ENCODE measurements around the gene ZNF765.
A peak's percentile ranks its signal among the peaks of the same experiment; 100 is the strongest.
"Not testable (repeated sequence)": the region's sequence is repeated elsewhere in the genome, so short reads cannot be mapped to it uniquely, and the experiment has no call there.

Gene ZNF765

DNA sequence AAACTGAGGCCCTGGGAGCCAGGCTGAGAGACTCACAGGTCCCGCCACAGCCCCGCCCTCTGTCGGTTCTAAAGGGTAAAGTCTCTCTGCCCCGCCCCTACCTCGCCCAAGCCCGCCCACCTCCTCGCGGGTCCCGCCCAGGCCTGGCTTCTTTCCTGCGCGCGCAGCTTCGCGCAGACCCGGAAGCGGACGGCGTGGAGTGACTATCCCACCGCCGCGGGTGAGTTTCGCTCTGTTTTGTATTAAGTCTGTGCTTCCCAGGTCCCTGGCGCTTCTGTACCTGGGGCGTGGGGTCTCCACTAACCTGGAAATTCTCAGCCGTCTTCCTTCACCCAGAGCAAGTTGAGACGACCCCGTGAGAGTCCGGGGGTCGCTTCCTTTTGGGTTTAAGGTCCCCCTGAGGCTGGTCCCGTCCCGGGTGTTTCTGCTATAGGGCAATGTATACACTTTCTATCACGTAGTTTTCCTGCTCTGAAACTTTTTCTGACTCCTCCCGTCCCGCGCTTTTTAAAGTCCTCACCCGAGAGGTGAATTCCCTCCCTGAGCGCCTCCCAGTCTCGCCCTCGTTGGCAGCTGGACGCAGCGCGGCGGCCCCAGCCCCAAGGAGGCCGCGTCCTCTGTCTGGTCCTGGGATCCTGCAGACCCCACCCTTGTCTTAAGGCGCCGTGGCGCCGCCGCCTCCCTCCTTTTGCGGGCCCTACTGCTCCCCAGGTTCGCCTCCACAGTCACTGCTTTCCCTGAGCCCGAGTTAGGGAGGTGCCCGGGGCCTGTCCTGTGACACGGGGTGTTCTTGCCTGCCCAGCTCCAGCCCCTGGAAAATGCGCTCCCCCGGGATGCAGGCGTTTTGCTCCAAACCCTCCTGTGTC is at the start of gene ZNF765:
Gene ZNF765 (plus strand): TSS at position 176 of the 866 bp plus-strand sequence. CDS start 2,867 bp downstream, outside the sequence.
- DNase-seq (ENCODE audit: low spot score): peak; percentile 98

- DNase-seq (ENCODE audit: low spot score): no peak
Observed at GRCh38 chr19:53355739-53356138, 39.2 kb upstream of the ZNF765 start.

- peak; percentile 4 for DNase-seq (ENCODE audit: low spot score)
Observed at GRCh38 chr19:53357821-53358581, 36.9 kb upstream of the ZNF765 start.

- not testable (repeated sequence) for DNase-seq (ENCODE audit: low spot score)
Observed at GRCh38 chr19:53360056-53360455, 34.9 kb upstream of the ZNF765 start.

DNA sequence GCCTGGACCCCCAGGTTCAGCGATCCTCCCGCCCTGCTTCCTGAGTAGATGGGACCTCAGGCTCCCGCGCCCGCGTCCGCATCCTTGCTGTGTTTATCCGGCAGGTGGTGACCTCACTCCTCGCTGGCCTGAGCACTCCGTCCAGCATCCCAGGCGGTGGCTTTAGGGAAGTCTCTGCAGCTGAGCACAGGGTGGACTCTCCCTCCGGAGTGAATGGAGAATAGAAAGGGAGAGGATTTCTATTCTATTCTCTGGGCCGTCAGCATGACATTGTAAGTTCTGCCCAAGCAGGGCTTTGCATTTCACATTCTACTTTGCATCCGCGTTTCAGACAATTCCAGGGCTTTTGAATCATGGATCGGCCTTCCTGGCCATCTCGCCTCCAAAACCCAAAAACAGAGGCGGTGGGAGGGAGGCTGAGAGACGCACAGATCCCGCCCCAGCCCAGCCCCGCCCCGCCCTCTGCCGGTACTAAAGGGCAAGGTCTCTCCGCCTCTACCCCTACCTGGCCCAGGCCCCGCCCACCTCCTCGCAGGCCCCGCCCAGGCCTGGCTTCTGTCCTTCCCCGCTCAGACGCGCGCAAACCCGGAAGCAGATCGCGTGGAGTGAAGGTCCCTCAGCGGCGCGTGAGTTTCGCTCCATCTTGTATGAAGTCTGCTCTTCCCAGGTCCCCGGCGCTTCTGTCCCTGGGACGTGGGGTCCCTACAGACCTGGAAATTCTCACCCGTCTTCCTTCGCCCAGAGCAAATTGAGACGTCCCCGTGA is 29.6 kb upstream of the ZNF765 start, which contains the start of gene ZNF525:
Gene ZNF525 (plus strand): TSS at position 572 of the 765 bp plus-strand sequence. CDS start 6,577 bp downstream, outside the sequence.
- peak; percentile 88 for DNase-seq (ENCODE audit: low spot score)

- peak; percentile 24 for DNase-seq (ENCODE audit: low spot score)
Observed at GRCh38 chr19:53365899-53366493, 29.0 kb upstream of the ZNF765 start.

DNA sequence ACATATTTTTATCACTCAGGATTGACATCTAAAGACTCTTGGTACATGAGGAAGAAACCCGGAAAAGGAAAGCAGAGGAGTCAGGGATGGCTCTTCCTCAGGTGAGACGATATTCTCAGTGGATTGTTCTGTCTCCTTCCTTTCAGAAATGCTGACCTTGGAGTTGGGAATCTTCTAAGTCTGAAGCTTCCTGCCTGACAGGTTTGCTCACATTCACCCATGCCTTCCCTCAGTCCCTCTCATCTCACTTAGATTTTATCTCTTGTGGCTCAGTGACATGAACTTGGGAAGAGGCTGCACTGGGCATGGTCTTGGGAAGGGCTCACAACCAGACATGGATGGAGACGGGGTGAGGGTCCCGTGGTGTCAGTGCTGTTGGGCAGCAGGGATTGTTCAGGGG is 22.8 kb upstream of the ZNF765 start:
- DNase-seq (ENCODE audit: low spot score): no peak

GRCh38 chr19:53374288-53374687 is 20.7 kb upstream of the ZNF765 start:
- no peak for DNase-seq (ENCODE audit: low spot score)

- no peak for DNase-seq (ENCODE audit: low spot score)
Observed at GRCh38 chr19:53374743-53375142, 20.2 kb upstream of the ZNF765 start.

DNA sequence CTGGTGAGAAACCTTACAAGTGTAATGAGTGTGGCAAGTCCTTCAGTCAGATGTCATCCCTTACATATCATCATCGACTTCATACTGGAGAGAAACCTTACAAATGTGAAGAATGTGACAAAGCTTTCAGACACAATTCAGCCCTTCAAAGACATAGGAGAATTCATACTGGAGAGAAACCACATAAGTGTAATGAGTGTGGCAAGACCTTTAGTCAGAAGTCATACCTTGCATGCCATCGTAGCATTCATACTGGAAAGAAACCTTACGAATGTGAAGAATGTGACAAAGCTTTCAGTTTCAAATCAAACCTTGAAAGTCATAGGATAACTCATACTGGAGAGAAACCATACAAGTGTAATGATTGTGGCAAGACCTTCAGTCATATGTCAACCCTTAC is 13.6 kb upstream of the ZNF765 start:
- no peak for DNase-seq (ENCODE audit: low spot score)

GRCh38 chr19:53388168-53388567 is 6.8 kb upstream of the ZNF765 start:
- peak; percentile 7 for DNase-seq (ENCODE audit: low spot score)

DNA sequence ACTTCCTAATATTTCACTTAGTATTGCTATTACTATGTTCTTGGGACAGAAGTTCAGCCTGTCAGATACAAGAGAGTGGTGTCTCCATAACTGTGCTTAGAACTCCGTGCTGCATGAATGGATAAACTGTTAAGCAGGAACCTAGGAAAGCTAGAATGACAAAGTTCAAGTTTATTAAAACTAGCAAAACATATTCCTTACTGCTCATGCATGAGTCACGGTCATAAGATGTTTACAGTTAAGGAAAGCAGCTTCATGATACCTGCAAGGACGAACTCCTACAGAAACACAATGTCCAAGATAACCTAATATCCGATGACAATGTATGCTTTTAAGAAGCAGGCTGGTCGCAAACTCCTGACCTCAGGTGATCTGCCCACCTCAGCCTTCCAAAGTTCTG is 6.0 kb upstream of the ZNF765 start:
- DNase-seq (ENCODE audit: low spot score): no peak

DNA sequence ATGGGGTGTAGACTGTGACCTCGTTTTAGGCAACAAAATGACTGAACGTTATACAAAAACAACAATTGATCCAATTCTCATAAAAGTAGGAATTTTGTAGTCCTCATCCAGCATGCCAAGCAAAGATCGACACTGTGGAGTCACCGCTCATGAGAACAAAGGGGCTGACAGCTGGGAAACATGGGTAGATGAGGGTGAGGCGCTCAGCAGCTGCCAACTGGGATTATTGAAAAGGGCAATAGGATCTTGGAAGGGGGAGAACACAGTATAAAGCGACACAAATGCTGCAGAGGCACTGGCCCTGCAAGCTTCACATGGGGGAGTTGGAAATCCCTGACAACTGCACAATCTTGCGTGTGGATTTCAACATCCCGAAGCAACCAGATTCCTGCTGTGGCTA is 5.4 kb upstream of the ZNF765 start:
- DNase-seq (ENCODE audit: low spot score): no peak

DNA sequence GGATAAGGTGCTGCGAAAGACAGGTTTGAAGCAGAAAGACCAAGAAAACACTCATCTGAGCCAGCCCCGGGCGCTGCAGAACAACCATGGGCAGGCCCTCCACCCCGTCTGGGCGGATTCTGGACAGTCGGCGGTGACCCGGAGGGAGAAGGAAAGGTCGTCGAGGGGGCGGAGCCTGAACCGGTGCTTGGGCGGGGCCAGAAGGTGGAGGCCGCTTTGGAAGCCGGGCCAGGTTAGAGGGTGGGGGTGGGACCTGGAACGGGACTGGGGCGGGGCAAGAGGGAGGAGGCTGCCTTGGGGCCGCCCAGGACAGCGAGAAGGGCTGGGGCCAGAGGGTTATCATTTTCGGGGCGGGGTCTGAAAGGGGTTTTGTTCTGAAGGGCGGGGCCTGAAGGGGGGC is 5.0 kb upstream of the ZNF765 start:
- DNase-seq (ENCODE audit: low spot score): peak; percentile 6

DNA sequence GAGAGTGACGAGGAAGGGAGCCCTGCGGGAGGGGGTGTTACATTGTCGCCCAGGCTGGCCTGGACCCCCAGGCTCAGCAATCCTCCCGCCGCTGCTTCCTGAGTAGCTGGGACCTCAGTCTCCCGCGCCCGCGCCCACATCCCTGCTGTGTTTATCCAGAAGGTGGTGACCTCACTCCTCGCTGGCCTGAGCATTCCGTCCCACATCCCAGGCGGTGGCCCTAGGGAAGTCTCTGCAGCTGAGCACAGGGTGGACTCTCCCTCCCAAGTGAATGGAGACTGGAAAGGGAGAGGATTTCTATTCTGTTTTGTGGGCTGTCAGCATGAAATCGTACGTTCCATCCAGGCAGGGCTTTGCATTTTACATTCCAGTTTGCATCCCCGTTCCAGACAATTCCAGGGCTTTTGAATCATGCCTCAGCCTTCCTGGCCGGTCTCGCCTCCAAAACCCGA is 401 bp upstream of the ZNF765 start:
- peak; percentile 45 for DNase-seq (ENCODE audit: low spot score)

GRCh38 chr19:53395840-53396524 is 1.0 kb downstream of the ZNF765 start:
- not testable (repeated sequence) for DNase-seq (ENCODE audit: low spot score)

GRCh38 chr19:53396525-53396868 is 1.5 kb downstream of the ZNF765 start:
- no peak for DNase-seq (ENCODE audit: low spot score)

GRCh38 chr19:53397918-53398317 is 3.0 kb downstream of the ZNF765 start:
- DNase-seq (ENCODE audit: low spot score): not testable (repeated sequence)

DNA sequence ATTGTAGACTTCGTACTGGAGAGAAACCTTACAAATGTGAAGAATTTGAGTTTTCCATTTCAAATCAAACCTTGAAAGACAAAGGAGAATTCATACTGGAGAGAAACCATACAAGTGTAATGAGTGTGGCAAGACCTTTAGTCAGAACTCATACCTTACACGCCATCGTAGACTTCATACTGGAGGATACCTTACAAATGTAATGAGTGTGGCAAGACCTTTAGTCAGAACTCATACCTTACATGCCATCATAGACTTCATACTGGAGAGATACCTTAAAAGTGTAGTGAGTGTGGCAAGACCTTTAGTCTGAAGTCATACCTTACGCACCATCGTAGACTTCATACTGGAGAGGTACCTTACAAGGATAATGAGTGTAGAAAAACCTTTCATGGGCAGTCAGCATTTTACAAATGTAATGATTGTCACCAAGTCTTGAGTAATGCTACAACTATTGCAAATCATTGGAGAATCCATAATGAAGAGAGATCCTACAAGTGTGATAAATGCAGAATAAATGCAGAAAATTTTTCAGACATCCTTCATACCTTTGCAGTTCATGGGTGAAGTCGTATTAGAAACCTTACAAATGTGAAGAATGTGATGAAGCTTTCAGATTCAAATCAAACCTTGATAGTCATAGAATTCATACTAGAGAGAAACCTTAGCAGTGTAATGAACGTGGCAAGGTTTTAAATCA is 14.7 kb downstream of the ZNF765 start:
- no peak for DNase-seq (ENCODE audit: low spot score)

GRCh38 chr19:53420520-53421315 is 25.8 kb downstream of the ZNF765 start:
- not testable (repeated sequence) for DNase-seq (ENCODE audit: low spot score)

Measured in GM03348 (cell line).